Mesothelial cell of epicardium (in vitro differentiated cells): ENCODE data around the gene BMF. TPM values are rescaled to one million over a fixed set of nuclear protein-coding genes. Genes with fewer than 3 reads are reported as not detected.
"Not testable (repeated sequence)": the region's sequence is repeated elsewhere in the genome, so short reads cannot be mapped to it uniquely, and the experiment has no call there.

Experiments
- DNase-seq, 2 experiments: peaks; one replicate each; pipeline ENCODE4 v3.0.0; 2021; ENCODE audit warnings: low spot score in 2 of 2; ENCODE audit not compliant: unreplicated experiment in 2 of 2
- H3K27ac Mint-ChIP-seq: 2 replicates; pipeline ENCODE4 v1.8.0; 2021; ENCODE audit warnings: mixed read lengths
- H3K27me3 Mint-ChIP-seq: 2 replicates; pipeline ENCODE4 v1.8.0; 2021; ENCODE audit warnings: low read depth, mixed read lengths
- H3K36me3 Mint-ChIP-seq: 2 replicates; pipeline ENCODE4 v1.8.0; 2021; ENCODE audit warnings: mixed read lengths
- H3K4me1 Mint-ChIP-seq: 2 replicates; pipeline ENCODE4 v1.8.0; 2021; ENCODE audit warnings: mixed read lengths
- H3K4me3 Mint-ChIP-seq: 2 replicates; pipeline ENCODE4 v1.8.0; 2021; ENCODE audit warnings: mild to moderate bottlenecking, moderate library complexity, mixed read lengths
- H3K9me3 Mint-ChIP-seq: 2 replicates; pipeline ENCODE4 v1.8.0; 2021; ENCODE audit warnings: mixed read lengths
- CTCF ChIP-seq: fragments of 200-600 bp; sonication (generic); IDR thresholded peaks from one replicate; pipeline ENCODE4 v1.5.0; 2021; ENCODE audit warnings: antibody characterized with exemption; ENCODE audit not compliant: unreplicated experiment
- total RNA-seq: library from RNA; stranded (reverse); gene quantifications from 3 replicates; pipeline ENCODE4 v1.2.1, GENCODE V29; 2021

Gene BMF, protein sequence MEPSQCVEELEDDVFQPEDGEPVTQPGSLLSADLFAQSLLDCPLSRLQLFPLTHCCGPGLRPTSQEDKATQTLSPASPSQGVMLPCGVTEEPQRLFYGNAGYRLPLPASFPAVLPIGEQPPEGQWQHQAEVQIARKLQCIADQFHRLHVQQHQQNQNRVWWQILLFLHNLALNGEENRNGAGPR
- total RNA-seq = 90.3 to 98.9 TPM (median 97.0 TPM) in 3 replicates

DNA sequence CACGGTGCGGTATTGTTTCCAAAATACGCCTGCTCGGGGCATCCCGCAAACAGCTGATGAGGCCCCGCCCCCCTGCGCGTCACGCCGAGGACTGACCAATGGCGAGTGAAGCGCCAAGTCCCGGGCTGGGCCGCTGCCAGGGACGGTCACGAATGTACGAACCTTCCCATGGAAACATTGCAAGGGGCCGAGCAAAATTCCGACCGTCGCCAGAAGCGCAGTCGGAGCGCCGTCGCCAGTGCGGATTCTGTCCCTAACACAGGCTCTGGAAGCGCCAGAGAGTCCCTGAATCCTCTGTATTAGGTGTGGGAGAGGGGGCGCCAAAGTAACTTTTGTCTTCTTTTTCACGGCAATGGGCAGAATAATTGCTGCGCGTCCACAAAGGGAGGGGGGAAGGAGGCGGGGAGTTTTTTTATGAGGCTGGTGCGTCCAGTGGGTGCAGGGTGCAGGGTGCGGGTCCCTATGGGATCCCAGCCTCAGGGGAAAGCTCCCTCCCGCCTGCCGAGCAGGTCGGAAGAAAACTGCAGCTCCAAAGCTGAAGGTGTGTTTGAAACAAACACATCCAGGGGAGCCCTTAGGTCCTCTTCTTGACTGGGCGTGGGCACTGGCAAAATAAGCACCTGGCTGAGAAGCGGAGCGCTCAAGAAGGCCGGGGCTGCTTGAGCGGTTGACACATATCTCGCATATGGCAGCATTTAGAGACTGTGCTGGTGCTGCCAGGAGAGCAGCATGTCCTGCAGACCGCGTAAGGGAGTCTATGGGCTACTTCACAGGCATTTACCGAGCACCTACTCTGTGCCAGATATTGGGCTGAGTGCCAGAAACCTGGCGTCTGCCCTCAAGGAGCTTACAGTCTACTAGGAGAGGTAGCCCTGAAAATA lies at the start of gene BMF:
Gene BMF, minus strand, starts transcription at position 25 of the 881 bp plus-strand sequence. CDS start 2,793 bp downstream, outside the sequence.
- TF ChIP-seq CTCF = no peak
- H3K36me3 Mint-ChIP-seq = no peaks in the 10 kb centered on the region
- H3K27ac Mint-ChIP-seq = peak within 1 kb of the TSS; percentile 97
- peak within 1 kb of the TSS; percentile 93 for H3K4me3 Mint-ChIP-seq
- H3K27me3 Mint-ChIP-seq = no peaks in the 10 kb centered on the region
- H3K4me1 Mint-ChIP-seq = peaks cover 58% of the 10 kb centered on the region
- H3K9me3 Mint-ChIP-seq = no peaks in the 10 kb centered on the region
- DNase-seq = peak; percentile 98 to 100

- H3K36me3 Mint-ChIP-seq = no peaks in the 10 kb centered on the region
- H3K9me3 Mint-ChIP-seq = no peaks in the 10 kb centered on the region
- peaks cover 33% of the 10 kb centered on the region for H3K4me1 Mint-ChIP-seq
- H3K27me3 Mint-ChIP-seq = no peaks in the 10 kb centered on the region
- no peak for DNase-seq
- H3K4me3 Mint-ChIP-seq = no peak overlapping the region
- H3K27ac Mint-ChIP-seq = no peak overlapping the region
- no peak for TF ChIP-seq CTCF
Measured at GRCh38 chr15:40157778-40158447, 49.2 kb upstream of the BMF start.

- H3K27ac Mint-ChIP-seq = peak overlapping the region; percentile 95
- no peaks in the 10 kb centered on the region for H3K27me3 Mint-ChIP-seq
- no peaks in the 10 kb centered on the region for H3K36me3 Mint-ChIP-seq
- DNase-seq = peak in 1 of 2 experiments; percentile 57
- peaks cover 46% of the 10 kb centered on the region for H3K4me1 Mint-ChIP-seq
- H3K4me3 Mint-ChIP-seq = peak overlapping the region; percentile 22
- TF ChIP-seq CTCF = no peak
- no peaks in the 10 kb centered on the region for H3K9me3 Mint-ChIP-seq
Measured at GRCh38 chr15:40155270-40155910, 46.7 kb upstream of the BMF start.

- not testable (repeated sequence) for DNase-seq, H3K4me3 Mint-ChIP-seq, H3K9me3 Mint-ChIP-seq, H3K36me3 Mint-ChIP-seq, H3K27me3 Mint-ChIP-seq
- peak overlapping the region; percentile 95 for H3K27ac Mint-ChIP-seq
- peaks cover 51% of the 10 kb centered on the region for H3K4me1 Mint-ChIP-seq
Measured at GRCh38 chr15:40154821-40155220, 46.1 kb upstream of the BMF start.

GRCh38 chr15:40151991-40152390 lies 43.3 kb upstream of the BMF start:
- peaks cover 45% of the 10 kb centered on the region for H3K4me1 Mint-ChIP-seq
- no peaks in the 10 kb centered on the region for H3K27me3 Mint-ChIP-seq
- no peak for TF ChIP-seq CTCF
- no peak overlapping the region for H3K4me3 Mint-ChIP-seq
- no peaks in the 10 kb centered on the region for H3K36me3 Mint-ChIP-seq
- peaks cover 7% of the 10 kb centered on the region for H3K9me3 Mint-ChIP-seq
- DNase-seq = no peak
- H3K27ac Mint-ChIP-seq = no peak overlapping the region
